HCT116 (cell line): ENCODE measurements around the gene PCED1A. TPM values are rescaled to one million over a fixed set of nuclear protein-coding genes. Genes with fewer than 3 reads are reported as not detected.
A peak's percentile ranks its signal among the peaks of the same experiment; 100 is the strongest.

Experiments used
- ATAC-seq: fragments of 200-7000 bp; cut with Tn5 transposase; 2 replicates; pipeline ENCODE4 v1.9.1; 2020; ENCODE audit warnings: mild to moderate bottlenecking, moderate library complexity
- BruUV-seq: library from RNA; stranded (reverse); fragments of 400-500 nt; replicated peaks from 2 replicates; lab custom pipeline; 2021; lab: Mats Ljungman, UMichigan
- CTCF ChIA-PET: fragments of 300-600 bp; sonication (Branson Sonifier 250); formaldehyde crosslinking; loops from one replicate; lab custom pipeline; 2021; ENCODE audit warnings: antibody characterized with exemption; lab: Charles Lee
- POLR2A ChIA-PET: fragments of 300-600, 350-600 bp; sonication (Branson Sonifier 250); formaldehyde crosslinking; loops from one replicate; lab custom pipeline; 2021; ENCODE audit warnings: antibody characterized with exemption; lab: Charles Lee
- RAD21 ChIA-PET, 2 experiments: fragments of 300-600 bp; sonication (Branson Sonifier 250); formaldehyde crosslinking; loops; one replicate each; lab custom pipeline; 2023; ENCODE audit warnings: low total read pairs in 2 of 2; ENCODE audit not compliant: uncharacterized antibody in 2 of 2, unreplicated experiment in 2 of 2, low non-redundant PET in 1 of 2; lab: Charles Lee
- DNase-seq: peaks from one replicate; pipeline ENCODE4 v3.0.0-alpha.2; 2010; ENCODE audit warnings: low read depth, low spot score
- H2AFZ ChIP-seq: fragments of 200-600 bp; shearing (Covaris generic), sonication (generic); 2 replicates; pipeline ENCODE4 v1.6.1; 2017; ENCODE audit warnings: low read depth, mixed run types, mixed read lengths, antibody characterized with exemption, low read length; ENCODE audit not compliant: poor library complexity, severe bottlenecking
- H3K27ac ChIP-seq: 2 replicates; pipeline ENCODE4 v1.5.1; 2012; ENCODE audit warnings: low read depth, low read length
- H3K27me3 ChIP-seq: fragments of 200-600 bp; sonication (generic); 2 replicates; pipeline ENCODE4 v1.6.1; 2016; ENCODE audit warnings: mixed run types, low read length, mixed read lengths; ENCODE audit not compliant: insufficient read depth
- H3K36me3 ChIP-seq, 2 experiments: fragments of 200-500 bp in 1 of 2; fragments of 200-600 bp in 1 of 2; sonication (Bioruptor generic) in 1 of 2; sonication (generic) in 1 of 2; 2 replicates each; pipeline versions ENCODE4 v1.5.1 to v1.6.1; 2014 to 2016; ENCODE audit warnings: low read length in 2 of 2, inconsistent platforms in 1 of 2, mixed read lengths in 1 of 2, mixed run types in 1 of 2; ENCODE audit not compliant: insufficient read depth in 2 of 2, control insufficient read depth in 1 of 2
- H3K4me1 ChIP-seq, 2 experiments: fragments of 200-600 bp in 1 of 2; sonication (generic) in 1 of 2; 2 replicates each; pipeline versions ENCODE4 v1.5.1 to v1.6.1; 2012 to 2017; ENCODE audit warnings: low read length in 2 of 2, inconsistent platforms in 1 of 2, mild to moderate bottlenecking in 1 of 2, mixed read lengths in 1 of 2, mixed run types in 1 of 2, moderate library complexity in 1 of 2; ENCODE audit not compliant: insufficient read depth in 2 of 2, control insufficient read depth in 1 of 2
- H3K4me2 ChIP-seq: fragments of 200-600 bp; sonication (generic); 2 replicates; pipeline ENCODE4 v1.6.1; 2017; ENCODE audit warnings: mixed run types, low read length, mixed read lengths
- H3K4me3 ChIP-seq, 2 experiments: fragments of 200-600 bp in 1 of 2; sonication (generic) in 1 of 2; replicated peaks in 1 of 2; 2 replicates each; pipeline ENCODE4 v1.5.1; 2011 to 2016; ENCODE audit warnings: low read length in 2 of 2, control low read depth in 1 of 2, low read depth in 1 of 2, mild to moderate bottlenecking in 1 of 2, mixed read lengths in 1 of 2, mixed run types in 1 of 2
- H3K79me2 ChIP-seq: fragments of 200-600 bp; sonication (generic); 2 replicates; pipeline ENCODE4 v1.6.1; 2017; ENCODE audit warnings: mild to moderate bottlenecking, mixed run types, low read length, moderate library complexity, mixed read lengths; ENCODE audit not compliant: insufficient read depth
- H3K9ac ChIP-seq: fragments of 200-600 bp; sonication (generic); 2 replicates; pipeline ENCODE4 v1.6.1; 2016; ENCODE audit warnings: low read length, mixed read lengths
- H3K9me2 ChIP-seq: fragments of 200-600 bp; sonication (generic), shearing (Covaris generic); 2 replicates; pipeline ENCODE4 v1.6.1; 2017; ENCODE audit warnings: mixed run types, mild to moderate bottlenecking, moderate library complexity; ENCODE audit not compliant: insufficient read depth
- H3K9me3 ChIP-seq, 2 experiments: fragments of 200-500 bp in 1 of 2; fragments of 200-600 bp in 1 of 2; sonication (Bioruptor generic) in 1 of 2; sonication (generic) in 1 of 2; 2 replicates each; pipeline ENCODE4 v1.6.1; 2014 to 2017; ENCODE audit warnings: low read length in 2 of 2, mixed read lengths in 2 of 2, inconsistent platforms in 1 of 2, low read depth in 1 of 2, mild to moderate bottlenecking in 1 of 2, mixed run types in 1 of 2, moderate library complexity in 1 of 2; ENCODE audit not compliant: control insufficient read depth in 1 of 2, insufficient read depth in 1 of 2
- H4K20me1 ChIP-seq: fragments of 200-600 bp; sonication (generic), shearing (Covaris generic); 2 replicates; pipeline ENCODE4 v1.6.1; 2017; ENCODE audit warnings: mixed run types, mild to moderate bottlenecking, moderate library complexity; ENCODE audit not compliant: insufficient read depth
- ATF3 ChIP-seq: IDR thresholded peaks from 2 replicates; pipeline ENCODE4 v1.6.1; 2012
- CBX3 ChIP-seq: IDR thresholded peaks from 2 replicates; pipeline ENCODE4 v1.6.1; 2012; ENCODE audit warnings: low read depth
- EGR1 ChIP-seq: IDR thresholded peaks from 2 replicates; pipeline ENCODE4 v1.6.1; 2012; ENCODE audit warnings: low read depth
- EZH2phosphoT487 ChIP-seq: fragments of 200-600 bp; IDR thresholded peaks from 2 replicates; pipeline ENCODE4 v1.6.1; 2018; ENCODE audit warnings: antibody characterized with exemption, borderline replicate concordance
- JUND ChIP-seq: IDR thresholded peaks from 2 replicates; pipeline ENCODE4 v1.6.1; 2012
- POLR2A ChIP-seq: IDR thresholded peaks from 2 replicates; pipeline ENCODE4 v1.7.0; 2011; ENCODE audit warnings: borderline replicate concordance; ENCODE audit not compliant: insufficient read depth, insufficient read length; ENCODE audit errors: extremely low read depth
- RAD21 ChIP-seq: IDR thresholded peaks from 2 replicates; pipeline ENCODE4 v1.6.1; 2012; ENCODE audit warnings: low read depth, mild to moderate bottlenecking
- REST ChIP-seq: IDR thresholded peaks from 2 replicates; pipeline ENCODE4 v1.6.1; 2012; ENCODE audit warnings: low read depth
- SIN3A ChIP-seq: IDR thresholded peaks from 2 replicates; pipeline ENCODE4 v1.6.1; 2012; ENCODE audit warnings: low read depth
- SP1 ChIP-seq: IDR thresholded peaks from 2 replicates; pipeline ENCODE4 v1.6.1; 2012; ENCODE audit warnings: low read depth
- SRF ChIP-seq: IDR thresholded peaks from 2 replicates; pipeline ENCODE4 v1.6.1; 2012; ENCODE audit warnings: low read depth
- TCF7L2 ChIP-seq: IDR thresholded peaks from 2 replicates; pipeline ENCODE4 v1.7.0; 2011; ENCODE audit warnings: borderline replicate concordance, inconsistent platforms; ENCODE audit not compliant: insufficient read depth, insufficient read length; ENCODE audit errors: extremely low read depth
- YY1 ChIP-seq: IDR thresholded peaks from 2 replicates; pipeline ENCODE4 v1.6.1; 2011; ENCODE audit warnings: low read length, low read depth, moderate library complexity, mild to moderate bottlenecking; ENCODE audit not compliant: insufficient replicate concordance; ENCODE audit errors: extremely low read depth
- ZFX ChIP-seq: fragments of 450-650 bp; IDR thresholded peaks from 2 replicates; pipeline ENCODE4 v1.6.1; 2017
- intact Hi-C: fragments of 100-400 bp; cut with micrococcal nuclease; formaldehyde crosslinking; loops from 2 replicates; pipeline ENCODE4 v1.10.0; 2022
- total RNA-seq: library from RNA; stranded (reverse); gene quantifications from one replicate; pipeline ENCODE4 v1.2.1, GENCODE V29; 2021; ENCODE audit not compliant: unreplicated experiment
- TF ChIP-seq, protein P1 (sequence below): IDR thresholded peaks from 2 replicates; pipeline ENCODE4 v1.6.1; 2011; ENCODE audit warnings: mild to moderate bottlenecking, low read length, moderate library complexity; ENCODE audit not compliant: insufficient replicate concordance; ENCODE audit errors: extremely low read depth
- TF ChIP-seq, protein P2 (sequence below), 3 experiments: fragments of 200-600 bp in 1 of 3; sonication (generic) in 1 of 3; IDR thresholded peaks in 2 of 3; conservative IDR thresholded peaks in 1 of 3; 2 replicates each; pipeline ENCODE4 v1.5.1; 2012 to 2017; ENCODE audit warnings: low read depth in 2 of 3, low read length in 2 of 3, antibody characterized with exemption in 1 of 3, borderline replicate concordance in 1 of 3, control low read depth in 1 of 3, mild to moderate bottlenecking in 1 of 3, mixed read lengths in 1 of 3, mixed run types in 1 of 3, moderate library complexity in 1 of 3; ENCODE audit not compliant: insufficient read depth in 1 of 3
- TF ChIP-seq, protein P3 (sequence below): IDR thresholded peaks from 2 replicates; pipeline ENCODE4 v1.6.1; 2012

Gene PCED1A
- total RNA-seq, 1 experiment from 2014 or later, result 31.8 TPM

DNA sequence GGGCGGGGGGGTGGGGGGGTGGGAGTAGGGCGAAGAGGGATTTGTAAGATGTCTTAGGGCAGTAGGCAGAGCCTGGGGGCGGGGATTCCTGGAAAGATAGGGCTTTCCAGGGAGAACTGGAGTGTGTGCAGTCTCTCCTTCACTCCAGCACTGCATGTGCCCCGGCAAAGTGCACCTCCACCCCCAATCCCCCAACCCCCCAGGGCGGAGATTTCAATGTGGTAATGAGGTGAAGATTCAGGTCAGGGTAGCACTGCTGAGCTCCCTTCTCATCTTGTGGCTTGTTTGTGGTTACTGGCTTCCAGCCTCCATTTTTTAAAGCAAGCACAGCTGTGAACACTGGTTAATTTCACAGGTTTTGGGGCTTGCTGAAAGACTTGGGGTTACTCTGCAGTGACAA, 18.4 kb downstream of the PCED1A start:
- Histone ChIP-seq H3K9me3 (no peaks in the 10 kb centered on the region), H3K4me2 (peak overlapping the region; percentile 68), H3K4me3 (peak overlapping the region; percentile 26 to 44), H3K9ac (no peak overlapping the region), H4K20me1 (no peaks in the 10 kb centered on the region), H3K4me1 (peaks cover 3 to 4% of the 10 kb centered on the region in 2 experiments; a peak in 3 of 4 replicates), H3K27ac (no peak overlapping the region), H3K36me3 (no peaks in the 10 kb centered on the region), H3K27me3 (peaks cover 6% of the 10 kb centered on the region; the same call in 1 of the 2 replicates), H3K9me2 (no peaks in the 10 kb centered on the region), H3K79me2 (no peaks in the 10 kb centered on the region), H2AFZ (peak overlapping the region; percentile 68)
- ChIA-PET CTCF (no interaction called here), POLR2A (no interaction called here), RAD21 (no interaction called here)
- DNase-seq (no peak), ATAC-seq (peak; percentile 42; the same call in 1 of the 2 replicates)
- intact Hi-C loops, result no loop called here
- BruUV-seq, result no TSS peak
- TF ChIP-seq, protein P1, sequence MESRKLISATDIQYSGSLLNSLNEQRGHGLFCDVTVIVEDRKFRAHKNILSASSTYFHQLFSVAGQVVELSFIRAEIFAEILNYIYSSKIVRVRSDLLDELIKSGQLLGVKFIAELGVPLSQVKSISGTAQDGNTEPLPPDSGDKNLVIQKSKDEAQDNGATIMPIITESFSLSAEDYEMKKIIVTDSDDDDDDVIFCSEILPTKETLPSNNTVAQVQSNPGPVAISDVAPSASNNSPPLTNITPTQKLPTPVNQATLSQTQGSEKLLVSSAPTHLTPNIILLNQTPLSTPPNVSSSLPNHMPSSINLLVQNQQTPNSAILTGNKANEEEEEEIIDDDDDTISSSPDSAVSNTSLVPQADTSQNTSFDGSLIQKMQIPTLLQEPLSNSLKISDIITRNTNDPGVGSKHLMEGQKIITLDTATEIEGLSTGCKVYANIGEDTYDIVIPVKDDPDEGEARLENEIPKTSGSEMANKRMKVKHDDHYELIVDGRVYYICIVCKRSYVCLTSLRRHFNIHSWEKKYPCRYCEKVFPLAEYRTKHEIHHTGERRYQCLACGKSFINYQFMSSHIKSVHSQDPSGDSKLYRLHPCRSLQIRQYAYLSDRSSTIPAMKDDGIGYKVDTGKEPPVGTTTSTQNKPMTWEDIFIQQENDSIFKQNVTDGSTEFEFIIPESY, result no peak
- no peak for TF ChIP-seq RAD21
- no peak for TF ChIP-seq ZFX
- no peak for TF ChIP-seq POLR2A
- TF ChIP-seq SP1, result no peak
- no peak for TF ChIP-seq CBX3
- TF ChIP-seq, protein P2, sequence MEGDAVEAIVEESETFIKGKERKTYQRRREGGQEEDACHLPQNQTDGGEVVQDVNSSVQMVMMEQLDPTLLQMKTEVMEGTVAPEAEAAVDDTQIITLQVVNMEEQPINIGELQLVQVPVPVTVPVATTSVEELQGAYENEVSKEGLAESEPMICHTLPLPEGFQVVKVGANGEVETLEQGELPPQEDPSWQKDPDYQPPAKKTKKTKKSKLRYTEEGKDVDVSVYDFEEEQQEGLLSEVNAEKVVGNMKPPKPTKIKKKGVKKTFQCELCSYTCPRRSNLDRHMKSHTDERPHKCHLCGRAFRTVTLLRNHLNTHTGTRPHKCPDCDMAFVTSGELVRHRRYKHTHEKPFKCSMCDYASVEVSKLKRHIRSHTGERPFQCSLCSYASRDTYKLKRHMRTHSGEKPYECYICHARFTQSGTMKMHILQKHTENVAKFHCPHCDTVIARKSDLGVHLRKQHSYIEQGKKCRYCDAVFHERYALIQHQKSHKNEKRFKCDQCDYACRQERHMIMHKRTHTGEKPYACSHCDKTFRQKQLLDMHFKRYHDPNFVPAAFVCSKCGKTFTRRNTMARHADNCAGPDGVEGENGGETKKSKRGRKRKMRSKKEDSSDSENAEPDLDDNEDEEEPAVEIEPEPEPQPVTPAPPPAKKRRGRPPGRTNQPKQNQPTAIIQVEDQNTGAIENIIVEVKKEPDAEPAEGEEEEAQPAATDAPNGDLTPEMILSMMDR (IDR thresholded peaks at IDR 0.05 in 2 of 3, conservative IDR thresholded peaks at IDR 0.05 in 1 of 3; ENCODE audit: borderline replicate concordance in 1 of 3, insufficient read depth in 1 of 3, low read depth in 2 of 3, low read length in 2 of 3), result no peak
- no peak for TF ChIP-seq TCF7L2
- no peak for TF ChIP-seq EZH2phosphoT487
- no peak for TF ChIP-seq SRF
- no peak for TF ChIP-seq EGR1
- TF ChIP-seq SIN3A, result no peak
- no peak for TF ChIP-seq REST
- TF ChIP-seq ATF3, result no peak
- TF ChIP-seq, protein P3, sequence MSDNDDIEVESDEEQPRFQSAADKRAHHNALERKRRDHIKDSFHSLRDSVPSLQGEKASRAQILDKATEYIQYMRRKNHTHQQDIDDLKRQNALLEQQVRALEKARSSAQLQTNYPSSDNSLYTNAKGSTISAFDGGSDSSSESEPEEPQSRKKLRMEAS, result no peak
- TF ChIP-seq JUND, result no peak
- TF ChIP-seq YY1, result no peak
